Kidney epithelial cell (primary cell): ENCODE data around the gene MRPL49. TPM values are rescaled to one million over a fixed set of nuclear protein-coding genes. Genes with fewer than 3 reads are reported as not detected.
"Not testable (repeated sequence)": the region's sequence is repeated elsewhere in the genome, so short reads cannot be mapped to it uniquely, and the experiment has no call there.

ENCODE experiments used
- DNase-seq: peaks from one replicate; pipeline ENCODE4 v3.0.0-alpha.2; 2010; ENCODE audit warnings: low read depth
- H3K27me3 ChIP-seq: 2 replicates; pipeline ENCODE4 v1.6.0; 2011; ENCODE audit warnings: low read length; ENCODE audit not compliant: control insufficient read depth, insufficient read depth
- H3K36me3 ChIP-seq: 2 replicates; pipeline ENCODE4 v1.5.1; 2011; ENCODE audit warnings: low read length; ENCODE audit not compliant: control insufficient read depth, insufficient read depth
- H3K4me3 ChIP-seq: 2 replicates; pipeline ENCODE4 v1.5.1; 2011; ENCODE audit warnings: low read depth, mild to moderate bottlenecking, control low read depth, low read length
- CTCF ChIP-seq: IDR thresholded peaks from 2 replicates; pipeline ENCODE4 v1.5.1; 2011; ENCODE audit warnings: mild to moderate bottlenecking, moderate library complexity, low read length, control low read depth, inconsistent platforms; ENCODE audit not compliant: insufficient read depth, poor library complexity, severe bottlenecking
- total RNA-seq: library from RNA; depleted of rRNA; stranded (reverse); fragments of >200 nt; gene quantifications from 2 replicates; pipeline ENCODE4 v1.2.3, GENCODE V29; 2015

Gene MRPL49
- total RNA-seq, 1 donor from 2014 or later, result 67.6 TPM

- Histone ChIP-seq H3K4me3 (no peak overlapping the region), H3K27me3 (no peaks in the 10 kb centered on the region), H3K36me3 (no peaks in the 10 kb centered on the region)
- DNase-seq, result no peak
- no peak for TF ChIP-seq CTCF
Measured at GRCh38 chr11:65172600-65172999, 50.5 kb downstream of the MRPL49 start.

- DNase-seq, H3K27me3 ChIP-seq, H3K36me3 ChIP-seq, H3K4me3 ChIP-seq: not testable (repeated sequence)
Measured at GRCh38 chr11:65174571-65175010, 52.5 kb downstream of the MRPL49 start.

Other genes with a start within 250 kb of the MRPL49 start
- gene EHD1, start 243.7 kb upstream of the MRPL49 start, total RNA-seq, result 87.7 and 100 TPM in 2 replicates
- 24.8 and 28.6 TPM in 2 replicates for gene ATG2A, start 205.1 kb upstream of the MRPL49 start, total RNA-seq
- 26.9 and 31.1 TPM in 2 replicates for gene PPP2R5B, start 197.6 kb upstream of the MRPL49 start, total RNA-seq
- gene GPHA2, start 186.4 kb upstream of the MRPL49 start, total RNA-seq, result not detected in 2 replicates
- gene MAJIN, start 150.2 kb upstream of the MRPL49 start, total RNA-seq, result 0.17 and 0.68 TPM in 2 replicates
- 1.1 and 7.3 TPM in 2 replicates for gene BATF2, start 125.3 kb upstream of the MRPL49 start, total RNA-seq
- gene ARL2, start 108.2 kb upstream of the MRPL49 start, total RNA-seq, result 164 and 170 TPM in 2 replicates
- 21.6 and 28.8 TPM in 2 replicates for gene SNX15, start 94.9 kb upstream of the MRPL49 start, total RNA-seq
- 25.5 and 32.0 TPM in 2 replicates for gene SAC3D1, start 81.1 kb upstream of the MRPL49 start, total RNA-seq
- gene NAALADL1, start 63.8 kb upstream of the MRPL49 start, total RNA-seq, result 13.2 and 21.7 TPM in 2 replicates
- gene CDCA5, start 38.3 kb upstream of the MRPL49 start, total RNA-seq, result 4.9 and 6.9 TPM in 2 replicates
- 49.8 and 66.1 TPM in 2 replicates for gene ZFPL1, start 38.1 kb upstream of the MRPL49 start, total RNA-seq
- gene VPS51, start 26.1 kb upstream of the MRPL49 start, total RNA-seq, result 153 and 391 TPM in 2 replicates
- 42.4 and 42.6 TPM in 2 replicates for gene TM7SF2, start 10.4 kb upstream of the MRPL49 start, total RNA-seq
- 21.3 and 28.1 TPM in 2 replicates for gene ZNHIT2, start 4.6 kb upstream of the MRPL49 start, total RNA-seq
- 595 and 710 TPM in 2 replicates for gene FAU, start 187 bp upstream of the MRPL49 start, total RNA-seq
- gene SYVN1, start 12.2 kb downstream of the MRPL49 start, total RNA-seq, result 23.4 and 31.0 TPM in 2 replicates
- gene SPDYC, start 47.9 kb downstream of the MRPL49 start, total RNA-seq, result not detected in 2 replicates
- 397 and 531 TPM in 2 replicates for gene CAPN1, start 59.6 kb downstream of the MRPL49 start, total RNA-seq
- gene POLA2, start 139.6 kb downstream of the MRPL49 start, total RNA-seq, result 8.9 and 11.5 TPM in 2 replicates
- 37.4 and 46.4 TPM in 2 replicates for gene CDC42EP2, start 192.5 kb downstream of the MRPL49 start, total RNA-seq
- gene DPF2, start 211.5 kb downstream of the MRPL49 start, total RNA-seq, result 53.9 and 59.4 TPM in 2 replicates
- 0.89 and 1.3 TPM in 2 replicates for gene TIGD3, start 232.4 kb downstream of the MRPL49 start, total RNA-seq